NCI-H2196 treated with DMSO at 0.1 percent for 48 hours (cell line): Measurements from ENCODE around the gene KCNQ1.
"Not testable (repeated sequence)": the region's sequence is repeated elsewhere in the genome, so short reads cannot be mapped to it uniquely, and the experiment has no call there.

Experiments used
- DNase-seq: peaks from one replicate; lab custom pipeline; 2025; ENCODE audit not compliant: unreplicated experiment; lab: John Stamatoyannopoulos, UW

The KCNQ1 gene

DNA sequence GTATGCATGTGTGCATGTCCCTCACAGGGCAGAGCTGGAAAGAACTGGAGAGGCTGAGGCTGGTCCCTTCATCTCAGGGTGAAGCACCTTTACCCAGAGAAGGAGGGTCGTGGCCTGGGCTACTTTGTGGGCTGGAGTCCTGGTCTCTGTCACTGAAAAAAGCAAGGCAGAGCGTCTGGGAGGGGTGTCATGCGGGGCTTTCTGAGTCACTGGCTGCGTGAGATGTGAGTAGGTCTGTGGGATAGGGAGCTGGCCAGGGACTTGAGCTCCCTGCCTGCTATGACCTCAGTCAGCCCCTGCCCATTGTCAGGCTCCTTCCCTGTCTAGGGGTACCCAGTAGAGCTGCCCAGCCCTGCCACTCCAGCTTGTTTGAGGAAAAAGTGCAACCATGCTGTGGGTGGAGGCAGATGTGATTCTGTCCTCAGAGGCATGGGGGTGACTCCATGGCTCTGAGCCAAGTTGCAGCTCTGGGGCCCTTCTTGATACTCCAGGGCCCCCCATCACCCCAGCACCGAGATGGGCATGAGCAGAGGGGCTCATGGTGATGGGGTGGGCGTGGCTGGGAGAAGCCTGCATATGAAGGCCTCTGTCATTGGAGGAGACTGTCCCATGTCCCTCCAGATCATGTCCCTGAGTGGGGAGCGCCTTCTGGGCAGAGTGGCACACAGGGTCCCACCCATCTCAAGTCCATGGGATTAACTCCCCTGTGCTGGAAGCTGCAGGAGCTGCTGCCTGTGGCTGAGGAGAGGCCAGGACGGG, 27.8 kb downstream of the KCNQ1 start:
- DNase-seq: no peak

DNA sequence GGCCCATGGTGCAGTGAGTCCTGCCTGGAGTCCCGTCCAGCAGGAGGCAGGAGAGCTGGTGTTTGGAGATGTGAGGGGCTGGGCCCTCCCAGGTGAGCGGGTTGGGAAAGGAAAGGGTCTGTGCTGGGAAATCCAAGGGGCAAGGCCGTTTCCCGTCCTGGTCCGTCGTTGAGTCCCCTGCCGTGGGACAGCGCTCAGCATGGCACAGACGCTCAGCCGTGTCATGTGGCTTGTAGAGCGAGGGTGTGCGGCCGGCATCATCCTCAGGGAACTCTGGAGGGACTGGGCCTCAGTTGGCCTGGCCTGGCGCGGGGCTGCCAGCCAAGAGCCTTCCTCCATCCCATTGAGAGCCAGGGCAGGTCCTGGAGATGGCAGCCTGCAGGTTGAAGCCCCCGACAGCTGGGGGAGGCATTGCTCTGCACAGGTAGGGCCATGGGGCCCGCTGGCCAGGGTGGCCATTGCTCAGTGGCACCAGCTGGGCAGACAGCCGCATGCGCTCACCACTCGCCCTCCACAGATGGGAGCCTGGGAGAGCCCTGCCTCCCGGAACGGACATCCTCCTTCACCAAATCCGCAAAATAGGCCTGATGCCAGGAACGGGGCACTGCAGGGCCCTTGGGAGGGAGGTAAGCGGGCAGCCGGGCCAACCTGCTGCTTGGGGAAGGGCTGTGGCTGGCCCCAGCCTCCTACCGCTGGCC, 28.7 kb downstream of the KCNQ1 start:
- DNase-seq: no peak

DNA sequence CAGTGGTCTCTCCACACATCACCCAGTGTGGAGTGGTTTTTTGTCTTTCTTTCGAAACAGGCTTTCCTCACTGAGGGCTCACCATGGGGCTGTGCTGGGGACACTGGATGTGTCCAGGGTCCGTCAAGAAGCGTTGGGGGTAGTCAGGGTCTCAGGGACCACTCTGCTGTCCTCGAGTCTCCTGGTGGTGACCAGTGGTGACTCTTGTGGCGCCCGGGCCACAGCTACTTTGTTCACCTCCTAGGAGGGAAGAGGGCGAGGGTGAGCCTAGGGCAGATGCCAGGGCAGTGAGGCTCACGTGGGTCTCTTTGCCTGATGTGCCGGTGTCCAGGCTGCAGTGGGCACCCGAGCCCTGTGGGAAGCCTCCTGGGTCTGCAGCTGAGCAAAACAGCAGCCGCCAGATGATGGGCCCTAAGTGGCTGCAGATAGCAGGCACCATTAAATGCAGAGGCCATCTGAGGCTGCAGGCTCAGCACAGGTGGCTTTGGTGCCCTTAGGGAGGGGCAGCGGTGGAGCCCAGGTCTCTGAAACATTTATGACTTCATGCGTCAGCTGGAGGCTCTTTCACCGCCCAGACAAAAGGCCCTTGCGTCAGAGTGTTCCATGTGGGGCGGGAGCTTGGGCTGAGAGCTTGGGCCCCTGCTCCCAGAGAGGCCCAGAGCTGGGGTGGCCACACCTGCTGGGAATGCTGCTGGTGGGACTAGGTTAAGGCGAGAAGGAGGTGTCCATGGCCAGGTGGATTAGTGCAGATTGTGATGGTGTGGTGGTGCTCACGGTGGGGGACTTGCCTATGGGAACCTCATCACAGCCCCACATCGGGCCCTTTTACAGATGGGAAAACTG, 29.5 kb downstream of the KCNQ1 start:
- DNase-seq: peak; percentile 13

DNA sequence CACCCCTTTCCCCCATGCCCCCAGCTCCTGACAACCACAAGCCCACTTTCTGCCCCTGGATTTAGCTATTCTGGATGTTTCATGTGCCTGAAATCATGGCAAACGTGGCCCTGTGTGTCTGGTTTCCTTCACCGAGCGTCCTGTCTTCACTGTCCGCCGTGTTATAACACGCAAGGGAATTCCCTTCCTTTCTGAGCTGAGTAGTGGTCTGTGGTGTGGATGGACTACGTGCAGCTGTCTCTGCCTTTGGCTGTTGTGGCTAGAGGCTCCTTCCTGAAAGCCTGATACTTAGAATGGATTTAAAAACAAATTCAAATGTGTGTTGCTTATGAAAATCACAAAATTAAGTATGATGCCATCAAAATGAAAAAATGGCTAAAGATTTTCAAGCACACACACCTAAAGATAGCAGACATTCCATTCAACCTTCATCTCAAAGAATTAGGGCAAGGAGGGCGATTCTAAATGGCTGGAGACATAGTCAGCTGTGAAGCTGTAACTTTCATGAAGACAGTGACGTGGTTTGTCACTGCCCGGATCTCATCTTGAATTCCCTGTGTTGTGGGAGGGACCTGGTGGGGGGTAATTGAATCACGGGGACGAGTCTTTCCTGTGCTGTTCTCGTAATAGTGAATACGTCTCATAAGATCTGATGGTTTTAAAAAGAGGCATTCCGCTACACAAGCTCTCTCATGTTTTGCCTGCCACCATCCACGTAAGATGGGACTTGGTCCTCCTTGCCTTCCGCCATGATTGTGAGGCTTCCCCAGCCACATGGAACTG, 30.5 kb downstream of the KCNQ1 start:
- DNase-seq: no peak

DNA sequence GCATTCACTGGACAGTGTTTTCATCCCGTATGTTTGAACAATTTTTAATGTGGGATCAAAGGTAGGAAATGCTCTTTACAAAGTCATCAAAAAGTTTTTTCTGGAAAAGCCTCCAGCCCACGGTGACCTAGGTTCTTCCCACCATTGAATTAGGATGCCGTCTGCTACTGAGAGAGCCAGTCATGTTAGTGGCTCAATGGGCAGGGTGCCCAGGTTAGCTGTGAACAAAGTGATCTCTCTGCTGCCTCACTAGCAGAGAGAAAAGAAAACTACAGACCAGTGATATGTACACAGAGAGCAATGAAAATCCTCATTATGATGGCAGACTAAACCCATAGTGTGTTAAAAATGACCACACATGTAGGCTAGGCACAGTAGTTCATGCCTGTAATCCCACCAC, 32.4 kb downstream of the KCNQ1 start:
- no peak for DNase-seq

DNA sequence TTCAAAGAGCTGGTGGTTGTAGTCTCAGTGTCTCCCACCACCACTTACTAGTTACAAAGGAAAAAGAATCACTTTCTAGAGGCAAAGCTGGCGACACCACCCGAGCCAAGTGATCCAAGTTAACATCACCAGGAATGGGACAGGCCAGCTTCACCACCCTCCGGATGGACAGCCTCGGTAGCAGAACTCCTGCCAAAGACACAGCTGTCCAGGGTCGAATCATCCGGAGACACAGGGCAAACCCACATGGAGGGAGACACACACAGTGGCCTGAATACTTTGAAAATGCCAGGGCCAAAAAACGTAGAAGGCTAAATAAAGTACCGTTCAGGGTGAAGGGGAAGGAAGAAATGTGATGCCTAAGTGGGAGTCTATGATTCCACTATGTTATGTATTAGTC, 33.1 kb downstream of the KCNQ1 start:
- DNase-seq: no peak

DNA sequence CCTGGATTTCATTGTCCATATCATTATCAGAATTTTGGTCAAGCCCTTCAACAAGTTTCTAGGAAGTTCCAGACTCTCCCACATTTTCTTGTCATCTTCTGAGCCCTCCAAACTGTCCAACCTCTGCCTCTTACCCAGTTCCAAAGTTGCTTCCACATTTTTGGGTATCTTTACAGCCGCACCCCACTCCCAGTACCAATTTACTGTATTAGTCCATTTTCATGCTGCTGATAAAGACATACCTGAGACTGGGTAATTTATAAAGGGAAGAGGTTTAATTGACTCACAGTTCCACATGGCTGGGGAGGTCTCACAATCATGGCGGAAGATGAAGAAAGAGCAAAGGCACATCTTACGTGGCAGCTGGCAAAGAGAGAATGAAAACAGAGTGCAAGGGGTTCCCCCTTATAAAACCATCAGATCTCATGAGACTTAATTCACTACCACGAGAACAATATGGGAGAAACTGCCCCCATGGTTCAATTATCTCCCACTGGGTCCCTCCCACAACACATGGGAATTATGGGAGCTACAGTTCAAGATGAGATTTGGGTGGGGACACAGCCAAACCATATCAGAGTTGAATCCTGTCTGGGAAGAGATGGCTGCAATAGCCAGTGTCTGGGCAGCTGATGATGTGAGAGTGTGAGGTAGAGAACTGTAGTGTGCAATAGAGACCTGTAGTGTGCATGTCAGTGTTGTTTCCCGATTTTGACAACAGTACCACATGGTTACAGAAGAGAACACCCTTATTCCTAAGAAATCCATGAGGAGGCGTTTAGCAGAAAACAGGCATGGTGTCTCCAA, 35.5 kb downstream of the KCNQ1 start:
- DNase-seq: not testable (repeated sequence)

DNA sequence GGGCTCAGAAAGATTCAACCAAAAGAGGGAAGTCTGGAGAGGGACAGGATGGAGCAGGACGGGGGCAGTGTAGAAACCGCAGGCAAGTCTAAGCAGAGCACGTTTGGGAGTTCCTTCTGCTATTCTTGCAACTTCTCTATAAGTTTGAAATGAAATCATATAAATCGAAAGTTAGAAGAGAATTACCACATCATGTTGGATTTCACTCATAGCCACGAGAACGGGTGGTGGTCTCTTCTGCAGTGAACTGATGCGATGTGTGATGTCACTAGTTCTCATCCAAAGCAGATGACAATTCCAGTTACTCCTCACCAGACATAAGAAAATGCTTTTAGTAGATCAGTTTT, 36.0 kb downstream of the KCNQ1 start:
- no peak for DNase-seq

DNA sequence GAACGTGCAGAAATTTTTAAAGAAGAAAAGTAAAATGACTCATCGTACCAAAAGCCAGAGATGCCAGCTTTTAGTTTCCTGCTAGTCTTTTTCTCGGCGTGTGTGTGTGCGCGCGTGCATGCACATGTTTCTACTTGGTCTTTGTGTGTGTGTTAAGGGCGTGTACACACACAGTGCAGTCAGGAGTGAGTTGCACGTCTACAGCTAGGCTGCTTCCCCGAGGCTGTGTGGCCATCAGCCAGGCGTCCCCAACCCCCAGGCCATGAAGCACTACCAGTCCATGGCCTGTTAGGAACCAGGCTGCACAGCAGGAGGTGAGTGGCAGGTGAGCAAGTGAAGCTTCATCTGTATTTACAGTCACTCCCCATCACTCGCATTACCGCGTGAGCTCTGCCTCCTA, 36.4 kb downstream of the KCNQ1 start:
- DNase-seq: no peak

DNA sequence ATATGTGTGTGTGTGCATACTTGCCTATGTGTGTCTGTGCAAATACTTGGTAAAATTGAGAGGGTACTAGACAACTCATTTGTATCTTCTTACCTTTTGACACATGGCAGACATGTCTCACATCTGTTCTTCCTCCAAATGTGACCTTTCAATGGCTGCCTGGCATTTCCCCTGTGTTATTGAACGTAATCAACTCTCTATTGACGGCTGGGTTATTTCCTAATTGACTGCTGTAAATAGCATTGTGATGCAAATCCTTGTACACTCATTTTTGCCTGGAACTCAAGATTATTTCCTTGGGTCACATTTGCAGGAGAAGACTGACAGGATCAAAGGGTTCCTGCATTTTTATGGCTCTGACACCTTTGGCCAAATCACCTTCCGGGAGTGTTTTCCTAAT, 37.4 kb downstream of the KCNQ1 start:
- DNase-seq: no peak

DNA sequence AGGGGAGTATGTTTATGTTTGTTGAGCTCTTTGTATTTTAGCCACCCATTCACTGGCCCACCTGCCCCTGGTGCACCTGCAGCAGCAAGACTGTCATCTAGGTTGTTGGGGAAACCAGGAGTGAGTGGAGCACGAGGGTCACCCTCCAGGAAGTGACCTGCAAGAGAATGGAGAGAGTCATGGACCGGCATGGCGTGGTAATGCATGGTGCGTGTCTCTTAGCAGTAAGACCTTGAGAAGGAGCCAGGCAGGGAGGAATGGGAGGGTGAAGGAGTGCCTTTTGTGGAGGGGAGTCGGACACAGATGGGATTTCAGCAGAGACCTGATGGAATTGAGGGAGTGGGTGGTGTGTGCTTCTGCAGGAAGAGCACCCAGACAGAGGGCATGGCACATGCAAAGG, 37.9 kb downstream of the KCNQ1 start:
- no peak for DNase-seq

DNA sequence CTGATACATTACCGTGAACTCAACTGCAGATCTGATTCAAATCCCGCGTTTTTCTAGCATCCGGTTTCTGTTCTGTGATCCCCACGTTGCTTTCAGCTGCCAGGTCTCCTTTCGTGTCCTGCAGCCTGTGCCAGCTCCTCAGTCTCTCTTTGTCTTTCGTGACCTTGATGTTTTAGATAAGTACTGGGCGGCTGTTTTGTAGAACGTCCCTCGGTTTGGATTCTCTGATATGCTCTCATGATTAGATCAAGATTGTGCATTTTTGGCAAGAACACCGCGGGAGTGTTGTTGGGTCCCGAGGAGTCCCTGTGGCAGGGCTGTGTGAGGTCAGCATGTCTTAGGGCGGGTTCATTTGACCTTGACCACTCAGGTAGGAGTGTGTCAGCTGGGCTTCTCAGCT, 38.6 kb downstream of the KCNQ1 start:
- DNase-seq: no peak

DNA sequence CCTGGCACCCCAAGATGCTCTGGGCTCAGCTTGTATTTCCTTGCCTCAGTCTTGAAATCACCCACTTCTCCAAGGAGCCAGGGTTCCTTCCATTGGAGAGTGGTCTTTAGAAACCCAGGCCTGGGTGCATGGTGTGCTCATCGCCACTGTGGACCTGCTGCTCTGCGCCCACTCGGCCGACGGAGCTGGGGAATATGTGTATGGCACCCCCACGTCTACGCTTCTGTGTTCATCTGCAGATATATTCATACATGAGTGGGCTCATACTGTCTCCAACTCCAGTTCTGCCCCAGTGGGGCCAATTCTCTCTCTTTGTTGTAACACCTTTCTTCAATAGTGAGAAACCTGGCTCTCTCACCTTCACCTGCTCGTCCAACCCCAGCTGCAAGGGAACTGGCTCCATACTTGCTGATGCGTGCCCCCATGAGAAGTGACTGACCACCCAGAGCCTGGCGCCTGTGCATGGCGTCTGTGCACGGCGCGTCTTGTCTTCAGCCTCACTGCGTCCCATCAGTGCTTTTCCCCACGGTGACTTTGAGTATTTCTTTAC, 39.8 kb downstream of the KCNQ1 start:
- no peak for DNase-seq

DNA sequence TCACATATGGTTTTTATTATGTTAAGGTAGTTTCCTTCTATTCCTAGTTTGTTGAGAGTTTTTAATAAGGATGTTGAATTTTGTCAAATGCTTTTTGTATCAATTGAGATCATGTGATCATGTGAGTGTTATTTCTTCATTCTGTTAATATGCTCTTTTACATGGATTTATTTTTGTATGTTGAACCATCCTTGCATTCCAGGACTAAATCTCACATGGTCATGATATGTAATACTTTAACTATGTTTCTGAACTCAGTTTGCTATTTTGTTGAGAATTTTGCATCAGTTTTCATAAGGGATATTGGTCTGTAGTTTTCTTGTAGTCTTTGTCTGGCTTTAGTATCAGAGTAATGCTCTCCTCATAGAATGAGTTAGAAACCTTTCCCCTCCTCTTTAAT, 43.2 kb downstream of the KCNQ1 start:
- no peak for DNase-seq

DNA sequence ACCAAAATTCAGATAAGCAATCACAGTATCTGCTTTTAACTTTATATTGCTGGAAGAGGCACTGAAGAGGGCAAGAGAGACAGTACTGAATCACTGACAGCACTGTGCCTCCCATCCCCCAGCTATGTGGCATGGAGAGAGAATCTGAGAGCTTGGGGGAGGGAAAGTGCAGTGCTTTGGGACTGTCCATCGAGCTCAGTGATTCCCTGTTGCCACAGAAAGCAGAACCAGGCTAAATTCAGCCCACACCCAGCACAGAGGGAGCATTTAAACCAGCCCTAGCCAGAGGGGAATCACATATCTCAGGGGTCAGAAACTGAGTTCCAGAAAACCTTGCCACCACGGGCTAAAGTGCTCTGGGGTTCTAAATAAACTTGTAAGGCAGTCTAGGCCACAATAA, 44.3 kb downstream of the KCNQ1 start:
- DNase-seq: no peak

DNA sequence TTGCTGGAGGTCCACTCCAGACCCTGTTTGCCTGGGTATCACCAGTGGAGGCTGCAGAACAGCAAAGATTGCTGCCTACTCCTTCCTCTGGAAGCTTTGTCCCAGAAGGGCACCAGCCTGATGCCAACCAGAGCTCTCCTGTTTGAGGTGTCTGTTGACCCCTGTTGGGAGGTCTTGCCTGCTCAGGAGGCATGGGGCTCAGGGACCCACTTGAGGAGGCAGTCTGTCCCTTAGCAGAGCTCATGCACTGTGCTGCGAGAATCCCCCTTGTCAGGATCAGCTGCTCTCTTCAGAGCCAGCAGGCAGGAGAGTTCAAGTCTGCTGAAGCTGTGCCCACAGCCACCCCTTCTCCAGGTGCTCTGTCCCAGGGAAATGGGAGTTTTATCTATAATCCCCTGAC, 53.1 kb downstream of the KCNQ1 start:
- not testable (repeated sequence) for DNase-seq

DNA sequence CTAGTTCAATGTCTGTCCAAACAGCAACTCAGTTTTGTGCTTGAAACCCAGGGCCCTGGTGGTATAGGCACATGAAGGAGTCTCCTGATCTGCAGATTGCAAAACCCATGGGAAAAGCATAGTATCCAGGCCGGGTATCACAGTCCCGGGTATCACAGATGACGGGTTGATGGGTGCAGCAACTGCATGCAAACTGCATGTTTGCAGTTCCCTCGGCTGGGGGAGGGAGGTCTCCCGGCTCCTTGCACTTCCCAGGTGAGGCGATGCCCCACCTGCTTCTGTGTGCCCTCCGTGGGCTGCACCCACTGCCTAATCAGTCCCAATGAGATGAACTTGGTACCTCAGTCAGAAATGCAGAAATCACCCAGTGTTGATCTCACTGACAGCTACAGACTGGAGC, 53.9 kb downstream of the KCNQ1 start:
- DNase-seq: no peak

DNA sequence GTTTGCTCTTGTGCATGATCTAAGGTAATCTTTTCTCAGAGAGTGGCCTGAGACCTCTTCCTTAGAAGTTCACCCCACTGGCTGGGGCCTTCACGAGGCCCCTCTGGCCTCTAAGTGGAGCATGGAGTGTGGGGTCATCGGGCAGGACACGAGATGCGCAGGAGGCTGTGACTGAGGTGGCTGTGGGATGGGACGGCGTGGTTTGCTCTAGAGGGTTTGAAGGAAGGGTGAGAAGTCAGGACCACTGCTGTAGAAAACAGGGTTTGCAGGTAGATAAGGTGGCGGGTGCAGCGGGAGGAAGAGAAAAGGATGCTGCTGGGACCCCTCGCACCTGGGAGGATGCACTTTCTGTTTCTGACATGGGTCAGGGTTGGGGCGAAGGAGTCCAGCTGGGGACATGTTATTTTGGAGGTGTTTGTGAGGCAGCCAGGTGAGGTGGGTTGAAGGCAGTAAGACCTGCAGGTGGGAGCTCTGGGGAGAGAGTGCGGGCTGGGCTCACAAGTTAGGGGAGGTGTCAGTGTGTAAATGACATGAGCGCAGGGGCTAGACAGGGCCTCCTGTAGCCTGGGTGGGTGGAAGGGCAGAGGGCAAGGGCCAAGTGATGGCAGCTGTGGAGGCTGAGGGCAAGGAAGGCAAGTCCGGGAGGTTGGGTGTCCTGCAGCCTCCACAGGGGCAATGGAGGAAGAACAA, 62.5 kb downstream of the KCNQ1 start:
- DNase-seq: no peak

DNA sequence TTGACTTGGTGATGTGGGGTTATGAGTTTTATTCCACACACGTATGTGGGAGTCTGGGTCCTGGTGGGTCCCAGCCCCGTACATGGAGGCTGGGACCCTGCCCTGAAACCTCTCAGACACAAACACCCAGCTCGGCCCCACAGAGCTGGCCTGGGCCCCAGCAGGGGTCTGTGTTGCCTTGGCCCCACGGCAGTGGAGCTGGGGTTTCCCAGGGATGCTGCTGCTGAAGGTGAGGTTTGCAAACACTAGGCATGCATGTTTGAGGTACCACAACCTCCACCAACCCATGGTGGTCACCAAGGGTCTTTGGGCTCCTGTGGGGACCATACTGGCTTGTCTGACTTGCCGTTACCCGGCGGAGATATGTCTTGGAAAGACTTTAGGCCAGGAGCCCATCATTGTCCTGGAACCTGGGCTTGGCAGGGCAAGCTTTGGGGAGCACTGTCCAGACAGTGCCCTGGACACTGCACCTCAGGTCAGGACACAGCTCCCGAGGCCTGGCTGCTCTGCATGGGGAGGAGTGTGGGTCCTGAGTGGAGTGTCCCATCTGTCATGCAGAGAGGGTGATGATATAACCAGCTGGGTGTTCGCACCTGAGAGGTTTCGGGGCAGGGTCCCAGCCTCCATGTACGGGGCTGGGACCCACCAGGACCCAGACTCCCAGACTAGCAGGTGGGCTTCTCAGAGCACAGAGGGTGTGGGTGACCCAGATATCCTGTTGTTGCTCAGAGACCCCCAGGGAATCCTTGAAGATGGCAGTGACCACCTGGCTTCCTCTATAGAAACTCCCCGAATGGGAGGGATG, 63.3 kb downstream of the KCNQ1 start:
- DNase-seq: no peak
